A549 (cell line): Measurements from ENCODE around the gene BTBD18.
"Not testable (repeated sequence)": the region's sequence is repeated elsewhere in the genome, so short reads cannot be mapped to it uniquely, and the experiment has no call there.

Experiments used
- BCL3 ChIP-seq: fragments of >200 bp; sonication (Bioruptor Twin); formaldehyde crosslinking; IDR thresholded peaks from 3 replicates; pipeline ENCODE4 v1.6.1; 2016
- CBX2 ChIP-seq: fragments of 200-600 bp; sonication (generic); IDR thresholded peaks from 2 replicates; pipeline ENCODE4 v1.6.1; 2016; ENCODE audit warnings: low read depth, mild to moderate bottlenecking, borderline replicate concordance
- CEBPB ChIP-seq, 2 experiments: fragments of >200 bp in 1 of 2; sonication (Bioruptor Twin) in 1 of 2; formaldehyde crosslinking in 1 of 2; IDR thresholded peaks; 2 replicates each; pipeline ENCODE4 v1.6.1; 2012 to 2016
- CTCF ChIP-seq: fragments of >200 bp; sonication (Bioruptor Twin); formaldehyde crosslinking; IDR thresholded peaks from 3 replicates; pipeline ENCODE4 v1.5.1; 2016
- ELK1 ChIP-seq: fragments of 150-350 bp; IDR thresholded peaks from 2 replicates; pipeline ENCODE4 v1.6.1; 2014; ENCODE audit warnings: low read depth, mild to moderate bottlenecking, low read length
- HOXB13 ChIP-seq: fragments of 250-450 bp; sonication (Bioruptor Pico); IDR thresholded peaks from 2 replicates; pipeline ENCODE4 v1.5.0; 2020; ENCODE audit warnings: low read depth, mild to moderate bottlenecking, moderate library complexity
- MAFK ChIP-seq: fragments of 450-650 bp; IDR thresholded peaks from 2 replicates; pipeline ENCODE4 v1.6.1; 2014; ENCODE audit not compliant: partially characterized antibody
- MAX ChIP-seq: IDR thresholded peaks from 2 replicates; pipeline ENCODE4 v1.6.1; 2012
- PBX3 ChIP-seq: IDR thresholded peaks from 2 replicates; pipeline ENCODE4 v1.6.1; 2012
- POLR2A ChIP-seq: IDR thresholded peaks from 2 replicates; pipeline ENCODE4 v1.6.1; 2012; ENCODE audit warnings: mild to moderate bottlenecking, low read length
- REST ChIP-seq: fragments of 200-600 bp; sonication (generic); IDR thresholded peaks from 2 replicates; pipeline ENCODE4 v1.6.1; 2016; ENCODE audit warnings: antibody characterized with exemption, mild to moderate bottlenecking, moderate library complexity
- USF2 ChIP-seq: fragments of 450-650 bp; IDR thresholded peaks from 2 replicates; pipeline ENCODE4 v1.6.1; 2014; ENCODE audit warnings: antibody characterized with exemption

- TF ChIP-seq CTCF; BCL3; ELK1; PBX3; USF2; CEBPB (IDR thresholded peaks at IDR 0.05); CBX2; HOXB13; POLR2A; REST; MAX; MAFK: not testable (repeated sequence)
Observed at GRCh38 chr11:57716726-57717125, 34.9 kb downstream of the BTBD18 start.
